Thyroid gland (tissue), 4 donors: Measurements from ENCODE around the gene WSCD2. TPM values are rescaled to one million over a fixed set of nuclear protein-coding genes. Genes with fewer than 3 reads are reported as not detected.

Experiments
- DNase-seq, 2 donors: peaks; one replicate each; pipeline ENCODE4 v3.0.0-alpha.2; 2019
- H3K27ac ChIP-seq, 3 donors: fragments of 200-600 bp; sonication (generic); 1 replicate in 2 of 3; 2 replicates in 1 of 3; pipeline ENCODE4 v1.5.1; 2016 to 2019; ENCODE audit warnings: mild to moderate bottlenecking in 1 of 3, moderate library complexity in 1 of 3
- H3K27me3 ChIP-seq: fragments of 200-600 bp; sonication (generic); one replicate; pipeline ENCODE4 v1.5.1; 2019
- H3K36me3 ChIP-seq, 2 donors: fragments of 200-600 bp; sonication (generic); one replicate each; pipeline ENCODE4 v1.5.1; 2016 to 2019
- H3K4me1 ChIP-seq, 2 donors: fragments of 200-600 bp; sonication (generic); one replicate each; pipeline ENCODE4 v1.5.1; 2017 to 2019
- H3K4me3 ChIP-seq, 3 donors: fragments of 200-600 bp; sonication (generic); replicated peaks in 1 of 3; 1 replicate in 2 of 3; 2 replicates in 1 of 3; pipeline ENCODE4 v1.5.1; 2016; ENCODE audit warnings: mild to moderate bottlenecking in 1 of 3
- H3K9me3 ChIP-seq: fragments of 200-600 bp; sonication (generic); one replicate; pipeline ENCODE4 v1.5.1; 2017
- POLR2A ChIP-seq, 2 donors: fragments of 450-650 bp; IDR thresholded peaks; one replicate each; pipeline ENCODE4 v1.6.1; 2017; ENCODE audit warnings: antibody characterized with exemption in 2 of 2, mild to moderate bottlenecking in 2 of 2, moderate library complexity in 1 of 2
- WGBS, 2 donors: methylation state at CpG; one replicate each; pipeline ENCODE4 v1.1.5; 2017; 5-methylcytosine and 5-hydroxymethylcytosine counted together
- intact Hi-C: fragments of 100-400 bp; cut with DNase I; formaldehyde crosslinking; loops from one replicate; pipeline ENCODE4 v1.15.1; 2023
- total RNA-seq, 4 donors: library from RNA; depleted of rRNA; stranded (reverse); fragments of >200 nt; gene quantifications; one replicate each; pipeline ENCODE4 v1.2.3, GENCODE V29; 2016
- TF ChIP-seq, protein P1 (sequence below), 6 experiments: fragments of 200-600 bp in 3 of 6; fragments of 450-650 bp in 3 of 6; sonication (generic) in 3 of 6; IDR thresholded peaks; one replicate each; pipeline ENCODE4 v1.5.1; 2016 to 2019; ENCODE audit warnings: antibody characterized with exemption in 6 of 6, mild to moderate bottlenecking in 2 of 6, inconsistent platforms in 1 of 6, moderate library complexity in 1 of 6

WSCD2 gene
- total RNA-seq, 4 donors from 2014 or later: 35.5 to 117 (median 81.4) TPM

DNA sequence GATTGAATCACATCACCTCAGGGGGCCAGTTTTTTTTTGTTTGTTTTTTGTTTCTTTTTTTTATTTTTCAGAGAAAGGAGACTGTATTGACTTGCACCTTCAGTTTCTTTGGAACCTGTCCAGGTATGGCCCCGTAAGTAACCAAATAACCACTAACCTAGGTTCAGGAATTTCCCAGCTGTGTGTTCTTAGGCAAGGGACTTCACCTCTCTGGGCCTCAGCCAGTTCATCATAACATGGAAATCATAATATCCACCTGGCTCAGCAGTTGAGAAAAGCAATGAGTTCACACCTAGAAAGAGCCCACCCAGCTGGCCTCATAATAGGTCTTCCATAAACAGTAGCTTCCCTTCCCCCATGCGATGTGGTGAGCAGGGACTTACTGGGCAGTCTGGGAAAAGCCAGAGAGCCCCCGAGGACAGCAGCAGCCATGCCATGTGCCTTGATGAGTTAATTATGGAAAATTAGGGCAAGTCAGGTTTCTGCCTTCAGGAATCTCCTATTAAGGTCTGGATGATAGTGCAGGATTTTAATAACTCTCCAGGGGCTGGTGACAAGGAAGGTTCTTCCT is 27.4 kb upstream of the WSCD2 start:
- H3K27ac ChIP-seq: peak overlapping the region in 1 of 3 donors; percentile 30
- peaks cover 4 to 31% of the 10 kb centered on the region in 2 donors for H3K4me1 ChIP-seq
- H3K36me3 ChIP-seq: no peaks in the 10 kb centered on the region
- 64 to 67% methylated on average over 3 of the region's 3 CpGs for WGBS, 2 donors
- TF ChIP-seq POLR2A (IDR thresholded peaks at IDR 0.05): no peak
- TF ChIP-seq, protein P1, sequence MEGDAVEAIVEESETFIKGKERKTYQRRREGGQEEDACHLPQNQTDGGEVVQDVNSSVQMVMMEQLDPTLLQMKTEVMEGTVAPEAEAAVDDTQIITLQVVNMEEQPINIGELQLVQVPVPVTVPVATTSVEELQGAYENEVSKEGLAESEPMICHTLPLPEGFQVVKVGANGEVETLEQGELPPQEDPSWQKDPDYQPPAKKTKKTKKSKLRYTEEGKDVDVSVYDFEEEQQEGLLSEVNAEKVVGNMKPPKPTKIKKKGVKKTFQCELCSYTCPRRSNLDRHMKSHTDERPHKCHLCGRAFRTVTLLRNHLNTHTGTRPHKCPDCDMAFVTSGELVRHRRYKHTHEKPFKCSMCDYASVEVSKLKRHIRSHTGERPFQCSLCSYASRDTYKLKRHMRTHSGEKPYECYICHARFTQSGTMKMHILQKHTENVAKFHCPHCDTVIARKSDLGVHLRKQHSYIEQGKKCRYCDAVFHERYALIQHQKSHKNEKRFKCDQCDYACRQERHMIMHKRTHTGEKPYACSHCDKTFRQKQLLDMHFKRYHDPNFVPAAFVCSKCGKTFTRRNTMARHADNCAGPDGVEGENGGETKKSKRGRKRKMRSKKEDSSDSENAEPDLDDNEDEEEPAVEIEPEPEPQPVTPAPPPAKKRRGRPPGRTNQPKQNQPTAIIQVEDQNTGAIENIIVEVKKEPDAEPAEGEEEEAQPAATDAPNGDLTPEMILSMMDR (IDR thresholded peaks at IDR 0.05): no peak
- no peaks in the 10 kb centered on the region for H3K27me3 ChIP-seq
- intact Hi-C loops: no loop called here
- no peaks in the 10 kb centered on the region for H3K9me3 ChIP-seq
- H3K4me3 ChIP-seq: no peak overlapping the region
- DNase-seq: no peak

DNA sequence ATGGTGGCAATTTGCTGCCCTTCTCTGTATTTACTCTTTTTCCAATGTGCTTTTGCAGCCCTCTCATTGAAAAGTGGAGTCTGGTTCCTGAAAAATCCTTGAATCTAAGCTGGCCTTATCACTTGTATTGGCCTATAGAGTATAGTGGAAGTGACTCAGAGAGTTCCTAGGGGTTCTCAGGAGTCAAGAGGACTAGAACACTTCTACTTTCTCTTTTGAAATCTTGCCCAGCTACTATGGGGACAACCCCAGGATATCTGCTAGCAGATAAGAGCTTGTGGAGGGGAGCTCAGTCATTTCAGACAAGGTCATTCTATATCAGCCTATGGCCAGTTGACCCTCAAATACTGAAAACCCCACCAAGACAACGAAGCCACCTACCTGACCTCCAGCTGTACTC is 26.7 kb upstream of the WSCD2 start:
- Histone ChIP-seq H3K4me1 (peaks cover 4 to 35% of the 10 kb centered on the region in 2 donors), H3K27ac (peak overlapping the region in 1 of 3 donors; percentile 30), H3K9me3 (no peaks in the 10 kb centered on the region), H3K27me3 (no peaks in the 10 kb centered on the region), H3K36me3 (no peaks in the 10 kb centered on the region), H3K4me3 (no peak overlapping the region)
- intact Hi-C loops: no loop called here
- WGBS, 2 donors: 0 to 77% methylated on average over 1 of the region's 1 CpG
- DNase-seq: no peak
- no peak for TF ChIP-seq POLR2A (IDR thresholded peaks at IDR 0.05)
- TF ChIP-seq, protein P1 (IDR thresholded peaks at IDR 0.05): no peak

- Histone ChIP-seq H3K27ac (no peak overlapping the region), H3K4me3 (no peak overlapping the region), H3K36me3 (no peaks in the 10 kb centered on the region), H3K27me3 (no peaks in the 10 kb centered on the region), H3K4me1 (peaks cover 4 to 37% of the 10 kb centered on the region in 2 donors), H3K9me3 (no peaks in the 10 kb centered on the region)
- DNase-seq: no peak
- intact Hi-C loops: no loop called here
- TF ChIP-seq POLR2A (IDR thresholded peaks at IDR 0.05): no peak
- TF ChIP-seq, protein P1 (IDR thresholded peaks at IDR 0.05): no peak
Measured at GRCh38 chr12:108103087-108103486, 26.0 kb upstream of the WSCD2 start.

GRCh38 chr12:108103517-108103916 is 25.6 kb upstream of the WSCD2 start:
- WGBS, 2 donors: 75 to 80% methylated on average over 3 of the region's 3 CpGs
- TF ChIP-seq, protein P1 (IDR thresholded peaks at IDR 0.05): no peak
- no peak for TF ChIP-seq POLR2A (IDR thresholded peaks at IDR 0.05)
- no peak overlapping the region for H3K4me3 ChIP-seq
- no peak overlapping the region for H3K27ac ChIP-seq
- H3K4me1 ChIP-seq: peaks cover 4 to 37% of the 10 kb centered on the region in 2 donors
- DNase-seq: no peak
- intact Hi-C loops: no loop called here
- H3K27me3 ChIP-seq: no peaks in the 10 kb centered on the region
- H3K36me3 ChIP-seq: no peaks in the 10 kb centered on the region
- no peaks in the 10 kb centered on the region for H3K9me3 ChIP-seq

- Histone ChIP-seq H3K9me3 (no peaks in the 10 kb centered on the region), H3K4me1 (peaks cover 4 to 33% of the 10 kb centered on the region in 2 donors), H3K36me3 (no peaks in the 10 kb centered on the region), H3K4me3 (no peak overlapping the region), H3K27ac (no peak overlapping the region), H3K27me3 (no peaks in the 10 kb centered on the region)
- 83% methylated on average over 1 of the region's 1 CpG for WGBS, 2 donors
- TF ChIP-seq POLR2A (IDR thresholded peaks at IDR 0.05): no peak
- TF ChIP-seq, protein P1 (IDR thresholded peaks at IDR 0.05): no peak
- no peak for DNase-seq
- intact Hi-C loops: no loop called here
Measured at GRCh38 chr12:108104657-108105056, 24.4 kb upstream of the WSCD2 start.
